ENCODE data around the gene ABCF3.

The ABCF3 gene

DNA sequence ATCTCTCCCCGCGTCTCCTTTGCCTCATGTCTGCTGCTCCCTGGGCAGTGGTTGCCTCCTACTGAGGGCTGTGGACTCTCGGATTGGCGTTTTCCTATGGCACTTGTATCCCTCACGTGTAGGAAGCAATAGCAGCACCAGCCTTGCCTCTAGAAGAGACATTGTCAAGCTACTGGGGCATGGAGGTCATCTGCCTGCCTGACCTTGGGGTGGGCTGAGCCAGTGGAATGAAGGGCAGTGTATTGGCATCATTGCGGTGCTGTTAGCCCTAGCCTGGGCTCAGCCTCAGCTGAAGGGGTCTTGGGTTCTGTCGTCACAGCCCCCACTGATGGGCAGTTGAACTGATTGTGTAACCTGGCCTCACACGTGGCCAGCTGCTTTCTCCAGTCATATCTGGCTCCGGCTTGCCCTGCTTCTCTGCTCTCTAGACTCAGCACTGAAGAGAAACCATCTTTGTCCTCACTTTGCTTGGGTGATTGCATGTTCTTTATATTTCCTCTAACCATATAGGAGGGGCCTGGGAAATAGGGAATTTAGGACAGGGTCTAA, 8.1 kb downstream of the ABCF3 start:
- no peak for DNase-seq (ENCODE audit: low spot score)
- in situ Hi-C loops (cut with MboI; ENCODE audit: low sequenced_read_pairs, unreplicated experiment) = no loop called here
- TF ChIP-seq, protein P1, sequence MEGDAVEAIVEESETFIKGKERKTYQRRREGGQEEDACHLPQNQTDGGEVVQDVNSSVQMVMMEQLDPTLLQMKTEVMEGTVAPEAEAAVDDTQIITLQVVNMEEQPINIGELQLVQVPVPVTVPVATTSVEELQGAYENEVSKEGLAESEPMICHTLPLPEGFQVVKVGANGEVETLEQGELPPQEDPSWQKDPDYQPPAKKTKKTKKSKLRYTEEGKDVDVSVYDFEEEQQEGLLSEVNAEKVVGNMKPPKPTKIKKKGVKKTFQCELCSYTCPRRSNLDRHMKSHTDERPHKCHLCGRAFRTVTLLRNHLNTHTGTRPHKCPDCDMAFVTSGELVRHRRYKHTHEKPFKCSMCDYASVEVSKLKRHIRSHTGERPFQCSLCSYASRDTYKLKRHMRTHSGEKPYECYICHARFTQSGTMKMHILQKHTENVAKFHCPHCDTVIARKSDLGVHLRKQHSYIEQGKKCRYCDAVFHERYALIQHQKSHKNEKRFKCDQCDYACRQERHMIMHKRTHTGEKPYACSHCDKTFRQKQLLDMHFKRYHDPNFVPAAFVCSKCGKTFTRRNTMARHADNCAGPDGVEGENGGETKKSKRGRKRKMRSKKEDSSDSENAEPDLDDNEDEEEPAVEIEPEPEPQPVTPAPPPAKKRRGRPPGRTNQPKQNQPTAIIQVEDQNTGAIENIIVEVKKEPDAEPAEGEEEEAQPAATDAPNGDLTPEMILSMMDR (IDR thresholded peaks at IDR 0.05; ENCODE audit: borderline replicate concordance, control extremely low read depth, extremely low read depth, insufficient read depth, missing control alignments) = no peak

DNA sequence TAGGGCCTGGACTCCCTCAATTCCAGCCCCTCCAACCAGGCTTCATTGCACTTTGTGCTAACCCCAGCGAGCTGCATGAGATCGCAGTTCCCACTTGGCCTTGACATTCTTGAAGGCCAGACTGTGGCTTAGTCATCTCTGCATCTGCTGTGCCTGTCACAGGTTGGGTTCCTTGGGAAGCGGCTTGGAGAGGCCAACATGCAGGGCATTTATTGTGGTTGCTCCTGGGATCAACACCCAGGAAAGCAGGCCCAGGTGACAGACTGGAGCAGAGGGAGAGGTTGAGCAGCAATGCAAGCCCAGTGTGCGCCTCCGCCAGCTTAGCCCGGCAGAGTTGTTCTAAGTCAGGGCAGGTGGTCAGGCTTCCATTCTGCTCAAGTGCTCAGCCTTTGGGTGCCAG, 10.5 kb downstream of the ABCF3 start:
- TF ChIP-seq, protein P1 (IDR thresholded peaks at IDR 0.05; ENCODE audit: borderline replicate concordance, control extremely low read depth, extremely low read depth, insufficient read depth, missing control alignments) = no peak
- in situ Hi-C loops (cut with MboI; ENCODE audit: low sequenced_read_pairs, unreplicated experiment) = no loop called here
- no peak for DNase-seq (ENCODE audit: low spot score)

DNA sequence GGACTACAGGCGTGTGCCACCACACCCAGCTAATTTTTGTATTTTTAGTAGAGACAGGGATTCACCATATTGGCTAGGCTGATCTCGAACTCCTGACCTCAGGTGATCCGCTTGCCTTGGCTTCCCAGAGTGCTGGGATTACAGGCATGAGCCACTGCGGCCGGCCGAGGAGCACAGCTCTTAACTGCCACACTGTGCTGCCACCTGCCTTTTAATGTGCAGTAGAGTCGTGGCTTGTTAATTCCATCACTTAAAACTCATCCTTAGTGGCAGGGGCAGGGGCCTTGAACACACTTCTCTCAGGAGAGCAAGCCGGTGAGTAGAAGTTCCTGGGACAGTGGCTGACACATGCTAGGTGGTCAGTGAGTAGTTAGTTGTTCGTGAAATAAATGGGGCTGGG, 12.5 kb downstream of the ABCF3 start:
- TF ChIP-seq, protein P1 (IDR thresholded peaks at IDR 0.05; ENCODE audit: borderline replicate concordance, control extremely low read depth, extremely low read depth, insufficient read depth, missing control alignments) = no peak
- in situ Hi-C loops (cut with MboI; ENCODE audit: low sequenced_read_pairs, unreplicated experiment) = no loop called here

GRCh38 chr3:184200825-184201224, 14.8 kb downstream of the ABCF3 start:
- in situ Hi-C loops (cut with MboI; ENCODE audit: low sequenced_read_pairs, unreplicated experiment) = no loop called here
- TF ChIP-seq, protein P1 (IDR thresholded peaks at IDR 0.05; ENCODE audit: borderline replicate concordance, control extremely low read depth, extremely low read depth, insufficient read depth, missing control alignments) = no peak
- DNase-seq (ENCODE audit: low spot score) = no peak

More for the DNA sequence above, 12.5 kb downstream of the ABCF3 start:
- no peak for DNase-seq (ENCODE audit: low spot score)

DNA sequence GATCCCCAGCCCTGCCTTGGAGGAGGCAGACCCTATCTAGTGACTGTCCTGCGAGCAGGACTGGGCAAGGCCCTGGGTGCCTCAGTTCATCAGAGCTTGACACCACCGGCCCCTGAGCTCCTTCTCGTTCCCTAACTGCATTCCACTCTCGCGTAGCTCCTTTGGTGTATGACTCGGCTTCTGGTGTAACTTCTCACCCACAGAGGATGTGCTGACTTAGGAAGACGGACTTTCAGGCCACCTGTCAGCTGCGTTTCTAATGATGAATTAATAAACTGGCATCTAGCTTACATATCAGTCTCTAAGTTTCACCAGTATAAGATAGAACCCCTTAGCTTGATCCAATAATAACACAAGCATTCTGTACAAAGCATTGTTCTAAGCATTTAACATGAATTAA, 17.5 kb downstream of the ABCF3 start:
- in situ Hi-C loops (cut with MboI; ENCODE audit: low sequenced_read_pairs, unreplicated experiment) = no loop called here
- no peak for DNase-seq (ENCODE audit: low spot score)
- TF ChIP-seq, protein P1 (IDR thresholded peaks at IDR 0.05; ENCODE audit: borderline replicate concordance, control extremely low read depth, extremely low read depth, insufficient read depth, missing control alignments) = no peak

GRCh38 chr3:184209146-184209923, 23.3 kb downstream of the ABCF3 start:
- in situ Hi-C loops (cut with MboI; ENCODE audit: low sequenced_read_pairs, unreplicated experiment) = no loop called here
- TF ChIP-seq, protein P1 (IDR thresholded peaks at IDR 0.05; ENCODE audit: borderline replicate concordance, control extremely low read depth, extremely low read depth, insufficient read depth, missing control alignments) = no peak
- DNase-seq (ENCODE audit: low spot score) = no peak
